Measurements from ENCODE around the gene C17orf107. TPM values are rescaled to one million over a fixed set of nuclear protein-coding genes. Genes with fewer than 3 reads are reported as not detected.

Gene C17orf107
- total and polyA plus RNA-seq, 2 of the 13 experiments (the other 11 are each of a cell fraction or from before 2014, with no cell fraction given), result 0.20 to 0.59 TPM

GRCh38 chr17:4948166-4948930, 49.0 kb downstream of the C17orf107 start, which contains the start of gene PFN1 (continued):
- peak; percentile 68; the same call in 1 of the 2 replicates for TF ChIP-seq ZNF598 (CRISPR knock-in tag; IDR thresholded peaks at IDR 0.05; ENCODE audit: borderline replicate concordance)
- no peak for TF ChIP-seq ZNF569 (CRISPR knock-in tag; IDR thresholded peaks at IDR 0.05; ENCODE audit: borderline replicate concordance)
- peak; percentile 91 for TF ChIP-seq POLR2G (IDR thresholded peaks at IDR 0.05; ENCODE audit: low read depth, low read length)
- no peak; the same call in 1 of the 2 replicates for TF ChIP-seq ZNF550 (CRISPR knock-in tag; IDR thresholded peaks at IDR 0.05; ENCODE audit: borderline replicate concordance)
- no peak for TF ChIP-seq HNF4A (CRISPR knock-in tag; IDR thresholded peaks at IDR 0.05)
- TF ChIP-seq SALL2 (CRISPR knock-in tag; IDR thresholded peaks at IDR 0.05), result peak; percentile 74
- no peak for TF ChIP-seq ZNF543 (CRISPR knock-in tag; IDR thresholded peaks at IDR 0.05)
- peak; percentile 53; the same call in 1 of the 2 replicates for TF ChIP-seq ZBTB43 (CRISPR knock-in tag; conservative IDR thresholded peaks at IDR 0.05)
- TF ChIP-seq HNF1A (IDR thresholded peaks at IDR 0.05; ENCODE audit: low read depth), result 0 out of 2 replicates have a peak, but pooled peaks have one; percentile 13
- TF ChIP-seq HNF1A (CRISPR knock-in tag; IDR thresholded peaks at IDR 0.05; ENCODE audit: borderline replicate concordance), result peak; percentile 55
- TF ChIP-seq CHD4 (IDR thresholded peaks at IDR 0.05; ENCODE audit: borderline replicate concordance, low read length), result peak; percentile 56; the same call in 1 of the 2 replicates
- TF ChIP-seq ZNF737 (CRISPR knock-in tag; IDR thresholded peaks at IDR 0.05; ENCODE audit: borderline replicate concordance), result no peak
- no peak for TF ChIP-seq ZSCAN29 (CRISPR knock-in tag; conservative IDR thresholded peaks at IDR 0.05)
- peak; percentile 82; the same call in 1 of the 2 replicates for TF ChIP-seq ZNF589 (CRISPR knock-in tag; conservative IDR thresholded peaks at IDR 0.05)
- no peak for TF ChIP-seq FLYWCH1 (CRISPR knock-in tag; IDR thresholded peaks at IDR 0.05)
- TF ChIP-seq ZNF33A (CRISPR knock-in tag; IDR thresholded peaks at IDR 0.05; ENCODE audit: borderline replicate concordance), result no peak
- no peak for TF ChIP-seq ZNF614 (CRISPR knock-in tag; IDR thresholded peaks at IDR 0.05; ENCODE audit: borderline replicate concordance)
- TF ChIP-seq NPAS2 (CRISPR knock-in tag; IDR thresholded peaks at IDR 0.05; ENCODE audit: borderline replicate concordance), result no peak
- no peak for TF ChIP-seq DNMT3B (CRISPR knock-in tag; conservative IDR thresholded peaks at IDR 0.05)
- 0 out of 2 replicates have a peak, but pooled peaks have one; percentile 88 for TF ChIP-seq ZNF234 (CRISPR knock-in tag; conservative IDR thresholded peaks at IDR 0.05)
- TF ChIP-seq NCOR1 (IDR thresholded peaks at IDR 0.05; ENCODE audit: borderline replicate concordance, low read length), result peak; percentile 83; the same call in 1 of the 2 replicates
- peak; percentile 82 for TF ChIP-seq RBM39 (IDR thresholded peaks at IDR 0.05; ENCODE audit: low read depth, low read length, poor library complexity, severe bottlenecking)
- TF ChIP-seq MTF1 (CRISPR knock-in tag; IDR thresholded peaks at IDR 0.05), result no peak
- TF ChIP-seq PTBP1 (IDR thresholded peaks at IDR 0.05; ENCODE audit: low read depth, low read length, poor library complexity, severe bottlenecking), result no peak
- no peak for TF ChIP-seq ZBTB7B (CRISPR knock-in tag; IDR thresholded peaks at IDR 0.05)
- TF ChIP-seq SSRP1 (CRISPR knock-in tag; IDR thresholded peaks at IDR 0.05), result no peak

Data from HepG2 (cell line).